ENCODE data around the gene MGME1.
"Not testable (repeated sequence)": the region's sequence is repeated elsewhere in the genome, so short reads cannot be mapped to it uniquely, and the experiment has no call there.

Gene MGME1

GRCh38 chr20:17995967-17996819, 27.4 kb downstream of the MGME1 start:
- no peak for DNase-seq

- DNase-seq, result no peak
These were observed 29.6 kb downstream of the MGME1 start for GRCh38 chr20:17998446-17998845.

GRCh38 chr20:17999566-17999965, 30.7 kb downstream of the MGME1 start:
- DNase-seq, result no peak

GRCh38 chr20:18001131-18001921, 32.5 kb downstream of the MGME1 start:
- DNase-seq, result no peak

- no peak for DNase-seq
These were observed 35.1 kb downstream of the MGME1 start for GRCh38 chr20:18003897-18004296.

- no peak for DNase-seq
These were observed 35.7 kb downstream of the MGME1 start for GRCh38 chr20:18004384-18005031.

- no peak for DNase-seq
These were observed 36.6 kb downstream of the MGME1 start for GRCh38 chr20:18005170-18005989.

GRCh38 chr20:18005990-18006364, 37.2 kb downstream of the MGME1 start:
- no peak for DNase-seq

GRCh38 chr20:18006684-18007083, 37.9 kb downstream of the MGME1 start:
- DNase-seq, result no peak

- no peak for DNase-seq
These were observed 38.9 kb downstream of the MGME1 start for GRCh38 chr20:18007534-18008292.

- DNase-seq, result no peak
These were observed 40.3 kb downstream of the MGME1 start for GRCh38 chr20:18009116-18009515.

GRCh38 chr20:18011482-18011881, 42.7 kb downstream of the MGME1 start:
- no peak for DNase-seq

- DNase-seq, result no peak
These were observed 43.3 kb downstream of the MGME1 start for GRCh38 chr20:18011951-18012645.

GRCh38 chr20:18012901-18013300, 44.1 kb downstream of the MGME1 start:
- DNase-seq, result no peak

- no peak for DNase-seq
These were observed 45.6 kb downstream of the MGME1 start for GRCh38 chr20:18014411-18014810.

GRCh38 chr20:18016772-18017171, 48.0 kb downstream of the MGME1 start:
- no peak for DNase-seq

- DNase-seq, result no peak
These were observed 49.3 kb downstream of the MGME1 start for GRCh38 chr20:18018100-18018499.

- DNase-seq, result no peak
These were observed 50.2 kb downstream of the MGME1 start for GRCh38 chr20:18019068-18019467.

- no peak for DNase-seq
These were observed 52.1 kb downstream of the MGME1 start for GRCh38 chr20:18020931-18021330.

GRCh38 chr20:18024606-18025127, 55.8 kb downstream of the MGME1 start:
- no peak for DNase-seq

GRCh38 chr20:18027011-18027410, 58.2 kb downstream of the MGME1 start:
- not testable (repeated sequence) for DNase-seq

Measured in activated gamma-delta T cell (primary cell).